GM23338 (cell line): Measurements from ENCODE around the gene STARD3. TPM values are rescaled to one million over a fixed set of nuclear protein-coding genes. Genes with fewer than 3 reads are reported as not detected.

Experiments used
- ATAC-seq: fragments of 200-7000 bp; cut with Tn5 transposase; 3 replicates; pipeline ENCODE4 v1.9.1; 2020
- DNase-seq: peaks from one replicate; pipeline ENCODE4 v3.0.0-alpha.2; 2015; ENCODE audit warnings: low spot score
- H2AFZ ChIP-seq: fragments of 200-600 bp; sonication (generic); 2 replicates; pipeline ENCODE4 v1.8.0; 2016; ENCODE audit warnings: antibody characterized with exemption, mild to moderate bottlenecking, moderate library complexity
- H3F3A ChIP-seq: fragments of 200-600 bp; sonication (generic); replicated peaks from 2 replicates; pipeline ENCODE4 v1.8.0; 2017; ENCODE audit warnings: antibody characterized with exemption, mixed run types, low read depth
- H3K27ac ChIP-seq: fragments of 200-600 bp; sonication (generic); 2 replicates; pipeline ENCODE4 v1.6.1; 2016; ENCODE audit warnings: low read depth
- H3K27me3 ChIP-seq: fragments of 200-600 bp; sonication (generic); 2 replicates; pipeline ENCODE4 v1.8.0; 2016; ENCODE audit warnings: mild to moderate bottlenecking, mixed run types, moderate library complexity; ENCODE audit not compliant: insufficient read depth
- H3K36me3 ChIP-seq: fragments of 200-600 bp; sonication (generic); 2 replicates; pipeline ENCODE4 v1.8.0; 2016; ENCODE audit warnings: mild to moderate bottlenecking; ENCODE audit not compliant: insufficient read depth
- H3K4me1 ChIP-seq: fragments of 200-600 bp; sonication (generic); 2 replicates; pipeline ENCODE4 v1.8.0; 2016; ENCODE audit warnings: mild to moderate bottlenecking, moderate library complexity; ENCODE audit not compliant: insufficient read depth
- H3K4me2 ChIP-seq: fragments of 200-600 bp; sonication (generic); 2 replicates; pipeline ENCODE4 v1.7.1; 2017; ENCODE audit warnings: mixed run types
- H3K4me3 ChIP-seq: fragments of 200-600 bp; sonication (generic); 2 replicates; pipeline ENCODE4 v1.6.1; 2016; ENCODE audit warnings: mixed run types
- H3K79me2 ChIP-seq: fragments of 200-600 bp; sonication (generic); replicated peaks from 2 replicates; pipeline ENCODE4 v1.8.0; 2017; ENCODE audit warnings: mild to moderate bottlenecking; ENCODE audit not compliant: insufficient read depth
- H3K9me2 ChIP-seq: fragments of 200-600 bp; sonication (generic); 2 replicates; pipeline ENCODE4 v1.8.0; 2017; ENCODE audit not compliant: insufficient read depth
- H4K20me1 ChIP-seq: fragments of 200-600 bp; sonication (generic); replicated peaks from 2 replicates; pipeline ENCODE4 v1.8.0; 2017; ENCODE audit warnings: mild to moderate bottlenecking; ENCODE audit not compliant: insufficient read depth
- H3K27ac Mint-ChIP-seq: 2 replicates; pipeline ENCODE4 v1.8.0; 2020; ENCODE audit warnings: inconsistent platforms, mild to moderate bottlenecking, moderate library complexity, mixed read lengths
- H3K27me3 Mint-ChIP-seq: 3 replicates; pipeline ENCODE4 v1.8.0; 2022; ENCODE audit warnings: low read depth, mild to moderate bottlenecking, moderate library complexity, mixed read lengths, inconsistent platforms; ENCODE audit not compliant: insufficient read depth, poor library complexity
- H3K36me3 Mint-ChIP-seq: 3 replicates; pipeline ENCODE4 v1.8.0; 2021; ENCODE audit warnings: low read depth, mild to moderate bottlenecking, inconsistent platforms, moderate library complexity, mixed read lengths
- H3K4me1 Mint-ChIP-seq: 3 replicates; pipeline ENCODE4 v1.8.0; 2020; ENCODE audit warnings: mild to moderate bottlenecking, inconsistent platforms, mixed read lengths
- H3K4me3 Mint-ChIP-seq: 3 replicates; pipeline ENCODE4 v1.8.0; 2021; ENCODE audit warnings: moderate library complexity, mild to moderate bottlenecking, inconsistent platforms, mixed read lengths
- H3K9me3 Mint-ChIP-seq: 3 replicates; pipeline ENCODE4 v1.8.0; 2020; ENCODE audit warnings: moderate library complexity, mild to moderate bottlenecking, inconsistent platforms, mixed read lengths
- CREB1 ChIP-seq: fragments of 250-450 bp; sonication (Bioruptor Pico); IDR thresholded peaks from 2 replicates; pipeline ENCODE4 v1.5.0; 2020; ENCODE audit warnings: low read depth, mild to moderate bottlenecking, moderate library complexity
- EZH2 ChIP-seq: fragments of 200-600 bp; sonication (generic); IDR thresholded peaks from one replicate; pipeline ENCODE4 v1.8.0; 2017; ENCODE audit warnings: antibody characterized with exemption, mild to moderate bottlenecking, low read depth; ENCODE audit not compliant: unreplicated experiment
- EZH2phosphoT487 ChIP-seq: fragments of 200-600 bp; sonication (generic); IDR thresholded peaks from one replicate; pipeline ENCODE4 v1.8.1; 2018; ENCODE audit warnings: antibody characterized with exemption; ENCODE audit not compliant: unreplicated experiment
- JUNB ChIP-seq: IDR thresholded peaks from one replicate; pipeline ENCODE4 v1.6.1; 2016; ENCODE audit warnings: antibody characterized with exemption; ENCODE audit not compliant: unreplicated experiment
- NANOG ChIP-seq: IDR thresholded peaks from 2 replicates; pipeline ENCODE4 v1.6.1; 2016; ENCODE audit warnings: antibody characterized with exemption, borderline replicate concordance
- POLR2AphosphoS5 ChIP-seq: IDR thresholded peaks from 2 replicates; pipeline ENCODE4 v1.6.1; 2016; ENCODE audit warnings: antibody characterized with exemption, low read depth
- STAT1 ChIP-seq: IDR thresholded peaks from one replicate; pipeline ENCODE4 v1.6.1; 2016; ENCODE audit warnings: antibody characterized with exemption; ENCODE audit not compliant: unreplicated experiment
- ZNF114 ChIP-seq: fragments of 250-450 bp; sonication (Bioruptor Pico); IDR thresholded peaks from 2 replicates; pipeline ENCODE4 v1.5.0; 2020; ENCODE audit warnings: mild to moderate bottlenecking, moderate library complexity
- ZNF331 ChIP-seq: fragments of 250-450 bp; sonication (Bioruptor Pico); IDR thresholded peaks from 2 replicates; pipeline ENCODE4 v1.5.0; 2020; ENCODE audit warnings: low read depth, mild to moderate bottlenecking, moderate library complexity
- polyA plus RNA-seq: library from polyadenylated mRNA; unstranded; fragments of >200 nt; fragmentation: Nextera tagmentation; extraction: Ambion mirVana; gene quantifications from 2 replicates; pipeline ENCODE4 v1.2.1, GENCODE V29; 2016
- total RNA-seq: library from RNA; depleted of rRNA; stranded (reverse); fragments of >200 nt; shearing (Covaris generic); gene quantifications from 2 replicates; pipeline ENCODE4 v1.2.3, GENCODE V29; 2014
- TF ChIP-seq, protein P1 (sequence below): IDR thresholded peaks from one replicate; pipeline ENCODE4 v1.6.1; 2018; ENCODE audit warnings: antibody characterized with exemption; ENCODE audit not compliant: unreplicated experiment
- TF ChIP-seq, protein P2 (sequence below): fragments of 250-450 bp; sonication (Bioruptor Pico); IDR thresholded peaks from 2 replicates; pipeline ENCODE4 v1.5.0; 2020; ENCODE audit warnings: mild to moderate bottlenecking, moderate library complexity
- TF ChIP-seq, protein P3 (sequence below), 2 experiments: fragments of 200-600 bp in 1 of 2; sonication (generic) in 1 of 2; conservative IDR thresholded peaks; 2 replicates each; pipeline versions ENCODE4 v1.5.1 to v1.6.1; 2016 to 2017; ENCODE audit warnings: antibody characterized with exemption in 2 of 2, low read depth in 2 of 2, mild to moderate bottlenecking in 2 of 2, moderate library complexity in 1 of 2
- TF ChIP-seq, protein P4 (sequence below): IDR thresholded peaks from 2 replicates; pipeline ENCODE4 v1.6.1; 2016; ENCODE audit warnings: antibody characterized with exemption

STARD3 gene
- total and polyA plus RNA-seq, 2 experiments from 2014 or later, result 26.4 to 53.3 TPM

- Histone ChIP-seq H4K20me1 (no peaks in the 10 kb centered on the region), H3K4me1 (0 out of 2 replicates have a peak, but pooled peaks cover 5% of the 10 kb centered on the region), H3K9me2 (no peaks in the 10 kb centered on the region), H3K79me2 (no peaks in the 10 kb centered on the region), H3K4me3 (no peak overlapping the region), H3F3A (no peaks in the 10 kb centered on the region), H3K4me2 (no peak overlapping the region), H3K36me3 (no peaks in the 10 kb centered on the region), H2AFZ (no peak overlapping the region), H3K27ac (no peak overlapping the region), H3K27me3 (peaks cover 6% of the 10 kb centered on the region)
- Mint-ChIP-seq H3K4me3 (no peak overlapping the region), H3K27ac (no peak overlapping the region), H3K36me3 (0 out of 3 replicates have a peak, but pooled peaks cover 4% of the 10 kb centered on the region), H3K27me3 (peaks cover 34% of the 10 kb centered on the region), H3K9me3 (no peaks in the 10 kb centered on the region), H3K4me1 (peaks cover 32% of the 10 kb centered on the region)
- TF ChIP-seq, protein P1, sequence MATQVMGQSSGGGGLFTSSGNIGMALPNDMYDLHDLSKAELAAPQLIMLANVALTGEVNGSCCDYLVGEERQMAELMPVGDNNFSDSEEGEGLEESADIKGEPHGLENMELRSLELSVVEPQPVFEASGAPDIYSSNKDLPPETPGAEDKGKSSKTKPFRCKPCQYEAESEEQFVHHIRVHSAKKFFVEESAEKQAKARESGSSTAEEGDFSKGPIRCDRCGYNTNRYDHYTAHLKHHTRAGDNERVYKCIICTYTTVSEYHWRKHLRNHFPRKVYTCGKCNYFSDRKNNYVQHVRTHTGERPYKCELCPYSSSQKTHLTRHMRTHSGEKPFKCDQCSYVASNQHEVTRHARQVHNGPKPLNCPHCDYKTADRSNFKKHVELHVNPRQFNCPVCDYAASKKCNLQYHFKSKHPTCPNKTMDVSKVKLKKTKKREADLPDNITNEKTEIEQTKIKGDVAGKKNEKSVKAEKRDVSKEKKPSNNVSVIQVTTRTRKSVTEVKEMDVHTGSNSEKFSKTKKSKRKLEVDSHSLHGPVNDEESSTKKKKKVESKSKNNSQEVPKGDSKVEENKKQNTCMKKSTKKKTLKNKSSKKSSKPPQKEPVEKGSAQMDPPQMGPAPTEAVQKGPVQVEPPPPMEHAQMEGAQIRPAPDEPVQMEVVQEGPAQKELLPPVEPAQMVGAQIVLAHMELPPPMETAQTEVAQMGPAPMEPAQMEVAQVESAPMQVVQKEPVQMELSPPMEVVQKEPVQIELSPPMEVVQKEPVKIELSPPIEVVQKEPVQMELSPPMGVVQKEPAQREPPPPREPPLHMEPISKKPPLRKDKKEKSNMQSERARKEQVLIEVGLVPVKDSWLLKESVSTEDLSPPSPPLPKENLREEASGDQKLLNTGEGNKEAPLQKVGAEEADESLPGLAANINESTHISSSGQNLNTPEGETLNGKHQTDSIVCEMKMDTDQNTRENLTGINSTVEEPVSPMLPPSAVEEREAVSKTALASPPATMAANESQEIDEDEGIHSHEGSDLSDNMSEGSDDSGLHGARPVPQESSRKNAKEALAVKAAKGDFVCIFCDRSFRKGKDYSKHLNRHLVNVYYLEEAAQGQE, result no peak
- TF ChIP-seq, protein P2, sequence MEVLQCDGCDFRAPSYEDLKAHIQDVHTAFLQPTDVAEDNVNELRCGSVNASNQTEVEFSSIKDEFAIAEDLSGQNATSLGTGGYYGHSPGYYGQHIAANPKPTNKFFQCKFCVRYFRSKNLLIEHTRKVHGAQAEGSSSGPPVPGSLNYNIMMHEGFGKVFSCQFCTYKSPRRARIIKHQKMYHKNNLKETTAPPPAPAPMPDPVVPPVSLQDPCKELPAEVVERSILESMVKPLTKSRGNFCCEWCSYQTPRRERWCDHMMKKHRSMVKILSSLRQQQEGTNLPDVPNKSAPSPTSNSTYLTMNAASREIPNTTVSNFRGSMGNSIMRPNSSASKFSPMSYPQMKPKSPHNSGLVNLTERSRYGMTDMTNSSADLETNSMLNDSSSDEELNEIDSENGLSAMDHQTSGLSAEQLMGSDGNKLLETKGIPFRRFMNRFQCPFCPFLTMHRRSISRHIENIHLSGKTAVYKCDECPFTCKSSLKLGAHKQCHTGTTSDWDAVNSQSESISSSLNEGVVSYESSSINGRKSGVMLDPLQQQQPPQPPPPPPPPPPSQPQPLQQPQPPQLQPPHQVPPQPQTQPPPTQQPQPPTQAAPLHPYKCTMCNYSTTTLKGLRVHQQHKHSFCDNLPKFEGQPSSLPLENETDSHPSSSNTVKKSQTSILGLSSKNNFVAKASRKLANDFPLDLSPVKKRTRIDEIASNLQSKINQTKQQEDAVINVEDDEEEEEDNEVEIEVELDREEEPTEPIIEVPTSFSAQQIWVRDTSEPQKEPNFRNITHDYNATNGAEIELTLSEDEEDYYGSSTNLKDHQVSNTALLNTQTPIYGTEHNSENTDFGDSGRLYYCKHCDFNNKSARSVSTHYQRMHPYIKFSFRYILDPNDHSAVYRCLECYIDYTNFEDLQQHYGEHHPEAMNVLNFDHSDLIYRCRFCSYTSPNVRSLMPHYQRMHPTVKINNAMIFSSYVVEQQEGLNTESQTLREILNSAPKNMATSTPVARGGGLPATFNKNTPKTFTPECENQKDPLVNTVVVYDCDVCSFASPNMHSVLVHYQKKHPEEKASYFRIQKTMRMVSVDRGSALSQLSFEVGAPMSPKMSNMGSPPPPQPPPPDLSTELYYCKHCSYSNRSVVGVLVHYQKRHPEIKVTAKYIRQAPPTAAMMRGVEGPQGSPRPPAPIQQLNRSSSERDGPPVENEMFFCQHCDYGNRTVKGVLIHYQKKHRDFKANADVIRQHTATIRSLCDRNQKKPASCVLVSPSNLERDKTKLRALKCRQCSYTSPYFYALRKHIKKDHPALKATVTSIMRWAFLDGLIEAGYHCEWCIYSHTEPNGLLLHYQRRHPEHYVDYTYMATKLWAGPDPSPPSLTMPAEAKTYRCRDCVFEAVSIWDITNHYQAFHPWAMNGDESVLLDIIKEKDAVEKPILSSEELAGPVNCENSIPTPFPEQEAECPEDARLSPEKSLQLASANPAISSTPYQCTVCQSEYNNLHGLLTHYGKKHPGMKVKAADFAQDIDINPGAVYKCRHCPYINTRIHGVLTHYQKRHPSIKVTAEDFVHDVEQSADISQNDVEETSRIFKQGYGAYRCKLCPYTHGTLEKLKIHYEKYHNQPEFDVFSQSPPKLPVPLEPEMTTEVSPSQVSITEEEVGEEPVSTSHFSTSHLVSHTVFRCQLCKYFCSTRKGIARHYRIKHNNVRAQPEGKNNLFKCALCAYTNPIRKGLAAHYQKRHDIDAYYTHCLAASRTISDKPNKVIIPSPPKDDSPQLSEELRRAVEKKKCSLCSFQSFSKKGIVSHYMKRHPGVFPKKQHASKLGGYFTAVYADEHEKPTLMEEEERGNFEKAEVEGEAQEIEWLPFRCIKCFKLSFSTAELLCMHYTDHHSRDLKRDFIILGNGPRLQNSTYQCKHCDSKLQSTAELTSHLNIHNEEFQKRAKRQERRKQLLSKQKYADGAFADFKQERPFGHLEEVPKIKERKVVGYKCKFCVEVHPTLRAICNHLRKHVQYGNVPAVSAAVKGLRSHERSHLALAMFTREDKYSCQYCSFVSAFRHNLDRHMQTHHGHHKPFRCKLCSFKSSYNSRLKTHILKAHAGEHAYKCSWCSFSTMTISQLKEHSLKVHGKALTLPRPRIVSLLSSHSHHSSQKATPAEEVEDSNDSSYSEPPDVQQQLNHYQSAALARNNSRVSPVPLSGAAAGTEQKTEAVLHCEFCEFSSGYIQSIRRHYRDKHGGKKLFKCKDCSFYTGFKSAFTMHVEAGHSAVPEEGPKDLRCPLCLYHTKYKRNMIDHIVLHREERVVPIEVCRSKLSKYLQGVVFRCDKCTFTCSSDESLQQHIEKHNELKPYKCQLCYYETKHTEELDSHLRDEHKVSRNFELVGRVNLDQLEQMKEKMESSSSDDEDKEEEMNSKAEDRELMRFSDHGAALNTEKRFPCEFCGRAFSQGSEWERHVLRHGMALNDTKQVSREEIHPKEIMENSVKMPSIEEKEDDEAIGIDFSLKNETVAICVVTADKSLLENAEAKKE (CRISPR knock-in tag), result no peak
- TF ChIP-seq NANOG (no peak), JUNB (no peak), EZH2phosphoT487 (no peak), EZH2 (no peak), ZNF114 (no peak), STAT1 (no peak), CREB1 (no peak), POLR2AphosphoS5 (no peak), ZNF331 (no peak)
- TF ChIP-seq, protein P3, sequence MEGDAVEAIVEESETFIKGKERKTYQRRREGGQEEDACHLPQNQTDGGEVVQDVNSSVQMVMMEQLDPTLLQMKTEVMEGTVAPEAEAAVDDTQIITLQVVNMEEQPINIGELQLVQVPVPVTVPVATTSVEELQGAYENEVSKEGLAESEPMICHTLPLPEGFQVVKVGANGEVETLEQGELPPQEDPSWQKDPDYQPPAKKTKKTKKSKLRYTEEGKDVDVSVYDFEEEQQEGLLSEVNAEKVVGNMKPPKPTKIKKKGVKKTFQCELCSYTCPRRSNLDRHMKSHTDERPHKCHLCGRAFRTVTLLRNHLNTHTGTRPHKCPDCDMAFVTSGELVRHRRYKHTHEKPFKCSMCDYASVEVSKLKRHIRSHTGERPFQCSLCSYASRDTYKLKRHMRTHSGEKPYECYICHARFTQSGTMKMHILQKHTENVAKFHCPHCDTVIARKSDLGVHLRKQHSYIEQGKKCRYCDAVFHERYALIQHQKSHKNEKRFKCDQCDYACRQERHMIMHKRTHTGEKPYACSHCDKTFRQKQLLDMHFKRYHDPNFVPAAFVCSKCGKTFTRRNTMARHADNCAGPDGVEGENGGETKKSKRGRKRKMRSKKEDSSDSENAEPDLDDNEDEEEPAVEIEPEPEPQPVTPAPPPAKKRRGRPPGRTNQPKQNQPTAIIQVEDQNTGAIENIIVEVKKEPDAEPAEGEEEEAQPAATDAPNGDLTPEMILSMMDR (conservative IDR thresholded peaks at IDR 0.05; ENCODE audit: low read depth in 2 of 2), result no peak
- TF ChIP-seq, protein P4, sequence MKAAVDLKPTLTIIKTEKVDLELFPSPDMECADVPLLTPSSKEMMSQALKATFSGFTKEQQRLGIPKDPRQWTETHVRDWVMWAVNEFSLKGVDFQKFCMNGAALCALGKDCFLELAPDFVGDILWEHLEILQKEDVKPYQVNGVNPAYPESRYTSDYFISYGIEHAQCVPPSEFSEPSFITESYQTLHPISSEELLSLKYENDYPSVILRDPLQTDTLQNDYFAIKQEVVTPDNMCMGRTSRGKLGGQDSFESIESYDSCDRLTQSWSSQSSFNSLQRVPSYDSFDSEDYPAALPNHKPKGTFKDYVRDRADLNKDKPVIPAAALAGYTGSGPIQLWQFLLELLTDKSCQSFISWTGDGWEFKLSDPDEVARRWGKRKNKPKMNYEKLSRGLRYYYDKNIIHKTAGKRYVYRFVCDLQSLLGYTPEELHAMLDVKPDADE, result no peak
- DNase-seq, result no peak
- no peak for ATAC-seq
These were observed 37.2 kb downstream of the STARD3 start for GRCh38 chr17:39674179-39674578.
